Stomach (tissue), 9 donors: Measurements from ENCODE around the gene NCF4. TPM values are rescaled to one million over a fixed set of nuclear protein-coding genes. Genes with fewer than 3 reads are reported as not detected.

Experiments used
- DNase-seq, 2 donors: peaks; one replicate each; pipeline versions ENCODE4 v3.0.0 to v3.0.0-alpha.2; 2013 to 2019
- H3K27ac ChIP-seq, 5 donors: fragments of 200-600 bp in 4 of 5; sonication (generic) in 4 of 5; one replicate each; pipeline ENCODE4 v1.5.1; 2013 to 2019; ENCODE audit warnings: mild to moderate bottlenecking in 1 of 5, moderate library complexity in 1 of 5
- H3K27me3 ChIP-seq, 3 donors: fragments of 200-600 bp; sonication (generic); one replicate each; pipeline ENCODE4 v1.5.1; 2017 to 2019; ENCODE audit warnings: mixed run types in 1 of 3
- H3K36me3 ChIP-seq, 4 donors: fragments of 200-600 bp; sonication (generic); 1 replicate in 3 of 4; 2 replicates in 1 of 4; pipeline ENCODE4 v1.5.1; 2016 to 2019
- H3K4me1 ChIP-seq, 4 donors: fragments of 200-600 bp; sonication (generic); one replicate each; pipeline ENCODE4 v1.5.1; 2016 to 2019
- H3K4me3 ChIP-seq, 4 donors: fragments of 200-600 bp; sonication (generic) in 3 of 4; one replicate each; pipeline ENCODE4 v1.5.1; 2016 to 2019; ENCODE audit warnings: mild to moderate bottlenecking in 1 of 4
- H3K9me3 ChIP-seq, 4 donors: fragments of 200-600 bp; sonication (generic); one replicate each; pipeline ENCODE4 v1.5.1; 2016 to 2019
- CTCF ChIP-seq, 7 experiments: fragments of 450-650 bp in 4 of 7; fragments of 200-600 bp in 3 of 7; sonication (generic) in 3 of 7; IDR thresholded peaks; one replicate each; pipeline ENCODE4 v1.5.1; 2016 to 2019; ENCODE audit warnings: antibody characterized with exemption in 7 of 7, control low read depth in 2 of 7, mild to moderate bottlenecking in 1 of 7
- EP300 ChIP-seq: sonication (generic); formaldehyde crosslinking; IDR thresholded peaks from one replicate; pipeline ENCODE4 v1.6.1; 2017; ENCODE audit warnings: antibody characterized with exemption
- POLR2A ChIP-seq, 4 donors: fragments of 450-650 bp; IDR thresholded peaks; one replicate each; pipeline ENCODE4 v1.6.1; 2016; ENCODE audit warnings: antibody characterized with exemption in 4 of 4, control low read depth in 2 of 4, mild to moderate bottlenecking in 1 of 4, moderate library complexity in 1 of 4
- POLR2AphosphoS5 ChIP-seq, 3 donors: sonication (generic); formaldehyde crosslinking; IDR thresholded peaks; one replicate each; pipeline ENCODE4 v1.6.1; 2016; ENCODE audit warnings: antibody characterized with exemption in 3 of 3
- WGBS, 5 donors: extraction: QIAGEN DNeasy Blood & Tissue Kit in 3 of 5; methylation state at CpG; one replicate each; pipeline versions ENCODE4 v1.1.5 to v1.1.7; 2013 to 2018; 5-methylcytosine and 5-hydroxymethylcytosine counted together
- intact Hi-C: fragments of 100-400 bp; cut with DNase I; formaldehyde crosslinking; loops from one replicate; pipeline ENCODE4 v1.15.1; 2023; ENCODE audit warnings: low total_unique reads
- polyA plus RNA-seq, 3 donors: library from polyadenylated mRNA; stranded (reverse); fragments of 200-250 nt; gene quantifications; one replicate each; pipeline ENCODE4 v1.2.3, GENCODE V29; 2013
- total RNA-seq, 5 donors: library from RNA; depleted of rRNA; stranded (reverse); fragments of >200 nt; gene quantifications; one replicate each; pipeline versions ENCODE4 v1.1.0 to v1.2.3, GENCODE V29; 2014 to 2016
- donor health status: healthy with polysubstance abuse.
- donor health status: Bipolar disorder and iron deficiency.
- donor health status: healthy.

The NCF4 gene
- total and polyA plus RNA-seq, 8 donors, result 5.0 to 32.1 (median 7.3) TPM; not detected in 1

- no peak for DNase-seq
- H3K27me3 ChIP-seq, result peaks cover 0 to 18% (median 0%) of the 10 kb centered on the region in 3 donors
- H3K9me3 ChIP-seq, result peaks cover 6 to 27% (median 12%) of the 10 kb centered on the region in 4 donors
- no peak for TF ChIP-seq CTCF (IDR thresholded peaks at IDR 0.05)
- no peak for TF ChIP-seq POLR2AphosphoS5 (IDR thresholded peaks at IDR 0.05)
- TF ChIP-seq POLR2A (IDR thresholded peaks at IDR 0.05), result no peak
- TF ChIP-seq EP300, result no peak
- H3K4me3 ChIP-seq, result no peak overlapping the region
- peaks cover 0 to 10% (median 0%) of the 10 kb centered on the region in 4 donors for H3K4me1 ChIP-seq
- 56 to 62% (median 58%) methylated on average over 5 of the region's 5 CpGs for WGBS, 5 donors
- H3K27ac ChIP-seq, result no peak overlapping the region
- H3K36me3 ChIP-seq, result no peaks in the 10 kb centered on the region
- intact Hi-C loops, result no loop called here
Observed at GRCh38 chr22:36884349-36885158, 23.7 kb downstream of the NCF4 start.

- Histone ChIP-seq H3K27ac (no peak overlapping the region), H3K9me3 (peaks cover 6 to 24% (median 12%) of the 10 kb centered on the region in 4 donors), H3K36me3 (no peaks in the 10 kb centered on the region), H3K4me1 (peaks cover 0 to 10% (median 0%) of the 10 kb centered on the region in 4 donors), H3K27me3 (peaks cover 0 to 18% (median 0%) of the 10 kb centered on the region in 3 donors), H3K4me3 (no peak overlapping the region)
- intact Hi-C loops, result no loop called here
- no peak for TF ChIP-seq EP300
- no peak for TF ChIP-seq CTCF (IDR thresholded peaks at IDR 0.05)
- no peak for TF ChIP-seq POLR2AphosphoS5 (IDR thresholded peaks at IDR 0.05)
- no peak for TF ChIP-seq POLR2A (IDR thresholded peaks at IDR 0.05)
- no peak for DNase-seq
- WGBS, 5 donors, result 44 to 62% (median 52%) methylated on average over 7 of the region's 7 CpGs
Observed at GRCh38 chr22:36885474-36885873, 24.7 kb downstream of the NCF4 start.

GRCh38 chr22:36886016-36886415 is 25.2 kb downstream of the NCF4 start:
- no peak for DNase-seq
- intact Hi-C loops, result no loop called here
- Histone ChIP-seq H3K4me3 (no peak overlapping the region), H3K9me3 (peaks cover 3 to 18% (median 11%) of the 10 kb centered on the region in 4 donors), H3K27ac (no peak overlapping the region), H3K4me1 (peaks cover 0 to 10% (median 0%) of the 10 kb centered on the region in 4 donors), H3K36me3 (no peaks in the 10 kb centered on the region), H3K27me3 (peaks cover 0 to 18% (median 0%) of the 10 kb centered on the region in 3 donors)
- WGBS, 5 donors, result 85 to 92% (median 87%) methylated on average over 4 of the region's 4 CpGs
- TF ChIP-seq EP300, result no peak
- TF ChIP-seq POLR2A (IDR thresholded peaks at IDR 0.05), result no peak
- TF ChIP-seq CTCF (IDR thresholded peaks at IDR 0.05), result no peak
- no peak for TF ChIP-seq POLR2AphosphoS5 (IDR thresholded peaks at IDR 0.05)

- peaks cover 0 to 18% (median 0%) of the 10 kb centered on the region in 3 donors for H3K27me3 ChIP-seq
- WGBS, 5 donors, result 65 to 81% (median 77%) methylated on average over 4 of the region's 4 CpGs
Observed at GRCh38 chr22:36887162-36887561, 26.4 kb downstream of the NCF4 start.

More at GRCh38 chr22:36887162-36887561, 26.4 kb downstream of the NCF4 start:
- Histone ChIP-seq H3K27ac (no peak overlapping the region), H3K4me3 (no peak overlapping the region), H3K9me3 (peaks cover 0 to 7% (median 3%) of the 10 kb centered on the region in 4 donors), H3K4me1 (peaks cover 0 to 10% (median 0%) of the 10 kb centered on the region in 4 donors), H3K36me3 (no peaks in the 10 kb centered on the region)
- intact Hi-C loops, result no loop called here
- DNase-seq, result no peak
- TF ChIP-seq EP300, result no peak
- no peak for TF ChIP-seq CTCF (IDR thresholded peaks at IDR 0.05)
- no peak for TF ChIP-seq POLR2AphosphoS5 (IDR thresholded peaks at IDR 0.05)
- no peak for TF ChIP-seq POLR2A (IDR thresholded peaks at IDR 0.05)
